GM18951 (cell line): ENCODE results near the gene SMARCC2.

ENCODE experiments used
- POLR2A ChIP-seq: IDR thresholded peaks from 4 replicates; pipeline ENCODE4 v1.6.1; 2011; ENCODE audit warnings: mild to moderate bottlenecking; ENCODE audit not compliant: insufficient read length, insufficient read depth; ENCODE audit errors: extremely low read depth
- in situ Hi-C: fragments of 300-500 bp; cut with MboI; formaldehyde crosslinking; loops from one replicate; pipeline ENCODE4 v1.12.0; 2022; ENCODE audit warnings: low sequenced_read_pairs, mixed read lengths, inconsistent platforms; ENCODE audit not compliant: unreplicated experiment

The SMARCC2 gene

GRCh38 chr12:56221757-56222530, 32.7 kb upstream of the SMARCC2 start, which contains the start of gene RNF41:
RNF41 (minus strand) TSS chr12:56221922; CDS start chr12:56214047, 7,875 bp downstream.
- in situ Hi-C loops, result no loop called here
- TF ChIP-seq POLR2A, result peak; percentile 93

- in situ Hi-C loops, result no loop called here
- TF ChIP-seq POLR2A, result no peak
Observed at GRCh38 chr12:56221232-56221756, 32.0 kb upstream of the SMARCC2 start.

GRCh38 chr12:56220611-56221231, 31.4 kb upstream of the SMARCC2 start:
- no peak for TF ChIP-seq POLR2A
- in situ Hi-C loops, result no loop called here

GRCh38 chr12:56219840-56220239, 30.6 kb upstream of the SMARCC2 start:
- in situ Hi-C loops, result no loop called here
- TF ChIP-seq POLR2A, result no peak

- in situ Hi-C loops, result no loop called here
- TF ChIP-seq POLR2A, result no peak
Observed at GRCh38 chr12:56216461-56216860, 27.2 kb upstream of the SMARCC2 start.

- no peak for TF ChIP-seq POLR2A
- in situ Hi-C loops, result no loop called here
Observed at GRCh38 chr12:56213878-56214277, 24.6 kb upstream of the SMARCC2 start.

GRCh38 chr12:56212361-56212760, 23.1 kb upstream of the SMARCC2 start:
- no peak for TF ChIP-seq POLR2A
- in situ Hi-C loops, result no loop called here

GRCh38 chr12:56208006-56208405, 18.7 kb upstream of the SMARCC2 start:
- no peak for TF ChIP-seq POLR2A
- in situ Hi-C loops, result no loop called here

GRCh38 chr12:56206452-56207166, 17.3 kb upstream of the SMARCC2 start:
- in situ Hi-C loops, result no loop called here
- no peak for TF ChIP-seq POLR2A

- no peak for TF ChIP-seq POLR2A
- in situ Hi-C loops, result no loop called here
Observed at GRCh38 chr12:56205445-56205844, 16.2 kb upstream of the SMARCC2 start.

GRCh38 chr12:56204275-56204674, 15.0 kb upstream of the SMARCC2 start:
- no peak for TF ChIP-seq POLR2A
- in situ Hi-C loops, result no loop called here

GRCh38 chr12:56202838-56203237, 13.6 kb upstream of the SMARCC2 start:
- TF ChIP-seq POLR2A, result no peak
- in situ Hi-C loops, result no loop called here

- in situ Hi-C loops, result no loop called here
- TF ChIP-seq POLR2A, result no peak
Observed at GRCh38 chr12:56202366-56202765, 13.1 kb upstream of the SMARCC2 start.

GRCh38 chr12:56198836-56199235, 9.6 kb upstream of the SMARCC2 start:
- no peak for TF ChIP-seq POLR2A
- in situ Hi-C loops, result loop anchor here (10.0 kb wide), 1 partner anchor 266 kb away; the partner anchor contains the start of gene SPRYD4
